ENCODE results near the gene BEAN1.
"Not testable (repeated sequence)": the region's sequence is repeated elsewhere in the genome, so short reads cannot be mapped to it uniquely, and the experiment has no call there.

Gene BEAN1

GRCh38 chr16:66510711-66511601, 83.9 kb downstream of the BEAN1 start:
- no peak for DNase-seq

GRCh38 chr16:66511602-66512271, 84.6 kb downstream of the BEAN1 start:
- peak; percentile 48 for DNase-seq

- DNase-seq, result no peak
Observed at GRCh38 chr16:66512272-66513110, 85.4 kb downstream of the BEAN1 start.

GRCh38 chr16:66513111-66513723, 86.1 kb downstream of the BEAN1 start:
- no peak for DNase-seq

DNA sequence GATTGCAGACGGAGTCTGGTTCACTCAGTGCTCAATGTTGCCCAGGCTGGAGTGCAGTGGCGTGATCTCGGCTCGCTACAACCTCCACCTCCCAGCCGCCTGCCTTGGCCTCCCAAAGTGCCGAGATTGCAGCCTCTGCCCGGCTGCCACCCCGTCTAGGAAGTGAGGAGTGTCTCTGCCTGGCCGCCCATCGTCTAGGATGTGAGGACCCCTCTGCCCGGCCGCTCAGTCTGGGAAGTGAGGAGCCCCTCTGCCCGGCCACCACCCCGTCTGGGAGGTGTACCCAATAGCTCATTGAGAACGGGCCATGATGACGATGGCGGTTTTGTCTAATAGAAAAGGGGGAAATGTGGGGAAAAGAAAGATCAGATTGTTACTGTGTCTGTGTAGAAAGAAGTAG, 87.3 kb downstream of the BEAN1 start:
- DNase-seq, result not testable (repeated sequence)

GRCh38 chr16:66514980-66515595, 88.0 kb downstream of the BEAN1 start:
- DNase-seq, result not testable (repeated sequence)

DNA sequence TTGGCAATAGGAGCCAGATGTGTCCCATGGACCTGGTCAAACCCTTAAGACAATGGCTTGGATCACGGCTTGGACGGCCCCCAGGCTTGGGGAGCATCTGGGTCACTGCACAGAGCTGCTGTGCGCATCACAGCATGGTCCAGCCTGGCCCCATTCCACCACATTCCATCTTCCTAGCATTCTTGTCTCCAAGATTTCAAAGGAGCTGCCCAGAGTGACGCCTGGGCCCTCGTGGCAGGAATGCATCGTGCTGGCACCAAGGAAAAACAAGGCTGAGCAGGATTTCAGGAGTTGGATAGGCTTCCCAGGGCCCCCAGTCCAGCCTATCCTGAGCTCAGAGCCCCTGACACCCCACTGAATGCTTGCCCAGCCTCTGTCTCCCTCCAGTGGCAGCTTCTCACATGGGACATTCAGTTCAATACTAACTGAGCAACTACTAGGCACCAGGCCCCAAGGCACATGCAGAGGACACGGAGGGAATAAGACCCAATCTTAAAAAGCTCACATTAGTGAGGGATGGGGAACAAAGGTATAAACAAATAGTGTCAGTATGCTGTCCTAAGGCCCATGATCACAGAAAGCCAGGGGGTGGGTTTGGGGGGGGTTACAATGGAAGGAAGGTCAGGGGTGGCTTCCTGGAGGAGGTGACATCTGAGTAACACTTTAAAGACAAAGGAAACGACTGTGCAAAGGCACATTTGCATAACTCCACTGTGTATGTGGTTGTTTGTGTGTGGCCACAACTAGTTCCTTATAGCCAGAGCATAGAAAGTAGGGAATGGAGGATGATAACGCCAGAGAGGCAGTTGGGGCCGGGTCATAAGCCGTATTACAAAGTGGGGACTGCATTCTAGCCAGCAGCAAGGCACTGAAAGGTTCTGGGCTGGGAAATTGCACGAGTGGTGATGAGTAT, 88.8 kb downstream of the BEAN1 start:
- DNase-seq, result peak; percentile 6

GRCh38 chr16:66516509-66516807, 89.4 kb downstream of the BEAN1 start:
- DNase-seq, result no peak

GRCh38 chr16:66516808-66517585, 89.9 kb downstream of the BEAN1 start:
- DNase-seq, result peak; percentile 84

DNA sequence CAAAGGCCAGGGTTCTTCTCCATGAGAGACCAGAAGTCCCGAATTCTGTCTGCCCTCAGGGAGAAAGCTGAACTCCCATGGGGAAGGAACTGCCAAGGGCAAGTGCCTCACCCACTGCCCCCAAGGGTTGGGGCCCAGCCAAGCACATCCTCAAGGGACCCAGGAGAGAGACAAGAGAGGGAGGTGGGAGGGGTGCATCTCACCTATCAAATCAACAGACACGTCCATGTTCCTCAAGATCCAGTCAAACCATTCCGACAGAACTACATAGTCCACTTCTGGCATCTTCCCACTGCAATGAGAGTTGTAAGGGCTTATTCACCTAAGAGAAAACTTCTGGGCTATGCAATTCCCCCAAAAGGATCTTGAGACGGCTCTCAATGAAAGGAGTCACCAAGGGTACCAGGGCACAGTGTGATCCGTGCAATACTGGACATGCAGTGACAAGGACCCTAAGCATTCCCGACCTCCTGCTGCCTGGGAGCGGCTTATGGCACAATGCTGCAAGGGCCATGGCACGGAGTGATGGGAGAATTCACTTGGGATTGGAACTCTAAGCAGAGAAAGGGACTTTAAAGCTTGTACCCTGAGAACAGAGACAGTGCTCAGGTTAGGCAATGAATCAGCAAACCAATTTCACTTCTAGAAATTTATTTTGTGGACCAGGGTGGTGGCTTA, 90.6 kb downstream of the BEAN1 start:
- DNase-seq, result no peak

DNA sequence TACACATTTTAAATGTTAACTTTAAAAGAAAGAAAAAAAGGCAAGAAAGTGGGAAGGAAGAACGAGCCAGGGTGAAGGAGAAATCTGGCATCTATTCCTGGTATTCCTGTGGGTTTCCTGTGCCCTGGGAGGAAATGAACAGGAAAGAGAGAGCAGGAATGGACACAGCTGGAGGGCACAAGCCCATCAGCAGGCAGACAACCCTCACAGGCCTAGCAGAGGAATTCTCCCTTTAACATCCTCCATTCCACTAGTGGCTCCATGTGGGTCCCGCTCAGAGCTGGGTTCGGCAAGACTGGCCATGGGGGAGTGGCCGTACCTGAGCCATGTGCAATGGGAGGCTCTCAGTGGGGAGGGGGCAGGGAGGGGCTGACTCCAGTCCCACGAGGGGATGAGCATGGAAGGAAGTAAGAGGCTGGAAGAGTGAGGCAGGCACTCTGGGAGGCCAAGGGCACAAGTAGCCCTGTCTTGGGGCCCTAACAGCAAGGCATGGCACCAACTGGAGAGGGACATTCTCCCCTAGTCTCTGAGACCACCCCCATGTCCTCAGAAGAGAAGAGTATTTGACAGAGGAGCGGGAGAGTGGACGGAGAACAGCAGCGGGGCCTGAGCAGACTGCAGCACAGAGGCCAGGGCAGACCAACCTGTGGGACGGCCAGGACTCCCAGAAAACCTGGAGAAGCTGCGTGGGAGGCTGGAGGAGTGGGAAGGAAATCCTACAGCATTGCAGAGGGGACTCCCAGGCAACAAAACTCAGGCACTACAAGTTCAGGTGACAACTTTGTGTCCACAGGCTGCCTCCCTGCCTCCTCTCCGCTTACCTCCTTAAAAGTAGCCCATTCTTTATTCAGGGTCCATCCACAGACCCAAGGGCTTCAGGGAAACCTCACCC, 92.6 kb downstream of the BEAN1 start:
- DNase-seq, result no peak

GRCh38 chr16:66520406-66521170, 93.5 kb downstream of the BEAN1 start:
- no peak for DNase-seq

- DNase-seq, result no peak
Observed at GRCh38 chr16:66521252-66521713, 94.2 kb downstream of the BEAN1 start.

GRCh38 chr16:66521951-66522771, 95.1 kb downstream of the BEAN1 start:
- peak; percentile 42 for DNase-seq

- DNase-seq, result no peak
Observed at GRCh38 chr16:66522816-66523590, 95.9 kb downstream of the BEAN1 start.

- DNase-seq, result no peak
Observed at GRCh38 chr16:66523861-66524354, 96.8 kb downstream of the BEAN1 start.
